Peyer's patch (tissue), 4 donors: Measurements from ENCODE around the gene TLE7.

Experiments used
- CTCF ChIP-seq, 6 experiments: fragments of 450-650 bp in 4 of 6; fragments of 200-600 bp in 2 of 6; sonication (generic) in 1 of 6; IDR thresholded peaks; one replicate each; pipeline ENCODE4 v1.5.1; 2017 to 2019; ENCODE audit warnings: antibody characterized with exemption in 6 of 6, mild to moderate bottlenecking in 3 of 6, moderate library complexity in 1 of 6
- POLR2A ChIP-seq, 2 donors: fragments of 450-650 bp; IDR thresholded peaks; one replicate each; pipeline ENCODE4 v1.5.1; 2017; ENCODE audit warnings: antibody characterized with exemption in 2 of 2, mild to moderate bottlenecking in 2 of 2, moderate library complexity in 2 of 2

GRCh38 chr16:71489122-71489521 is 47.3 kb upstream of the TLE7 start, which contains the start of gene ZNF19:
- no peak for TF ChIP-seq CTCF (IDR thresholded peaks at IDR 0.05)
- TF ChIP-seq POLR2A (IDR thresholded peaks at IDR 0.05), result no peak
